ENCODE measurements around the gene ANKRD39. TPM values are rescaled to one million over a fixed set of nuclear protein-coding genes. Genes with fewer than 3 reads are reported as not detected.

ANKRD39 gene
- total and polyA plus RNA-seq, 12 donors = 9.2 to 49.5 (median 22.5) TPM

- peaks cover 16 to 22% of the 10 kb centered on the region in 2 donors for H3K4me1 ChIP-seq (replicated peaks in 1 of 2)
- no peaks in the 10 kb centered on the region for H3K9me3 ChIP-seq (replicated peaks in 1 of 3)
- H3K4me3 ChIP-seq = no peak overlapping the region
- intact Hi-C loops (cut with DNase I) = no loop called here
- H3K27me3 ChIP-seq = no peaks in the 10 kb centered on the region
- WGBS, 4 donors = 93 to 97% (median 94%) methylated on average over 14 of the region's 14 CpGs
- DNase-seq = no peak
- TF ChIP-seq POLR2A (IDR thresholded peaks at IDR 0.05) = no peak
- no peak for TF ChIP-seq CTCF (IDR thresholded peaks at IDR 0.05)
- H3K36me3 ChIP-seq (replicated peaks in 1 of 2) = peaks cover 0 to 74% of the 10 kb centered on the region in 2 donors
- H3K27ac ChIP-seq = no peak overlapping the region
Observed at GRCh38 chr2:96828436-96828835, 29.4 kb downstream of the ANKRD39 start.

GRCh38 chr2:96826546-96827278 is 31.1 kb downstream of the ANKRD39 start:
- intact Hi-C loops (cut with DNase I) = no loop called here
- Histone ChIP-seq H3K27ac (no peak overlapping the region), H3K4me1 (replicated peaks in 1 of 2) (peaks cover 0 to 5% of the 10 kb centered on the region in 2 donors), H3K36me3 (replicated peaks in 1 of 2) (peaks cover 0 to 74% of the 10 kb centered on the region in 2 donors), H3K4me3 (no peak overlapping the region), H3K9me3 (replicated peaks in 1 of 3) (no peaks in the 10 kb centered on the region), H3K27me3 (no peaks in the 10 kb centered on the region)
- no peak for TF ChIP-seq POLR2A (IDR thresholded peaks at IDR 0.05)
- no peak for TF ChIP-seq CTCF (IDR thresholded peaks at IDR 0.05)
- no peak for DNase-seq
- WGBS, 4 donors = 85 to 94% (median 92%) methylated on average over 5 to 22 of the region's 22 CpGs

- intact Hi-C loops (cut with DNase I) = no loop called here
- Histone ChIP-seq H3K4me1 (replicated peaks in 1 of 2) (peaks cover 0 to 12% of the 10 kb centered on the region in 2 donors), H3K4me3 (no peak overlapping the region), H3K27me3 (no peaks in the 10 kb centered on the region), H3K27ac (no peak overlapping the region), H3K9me3 (replicated peaks in 1 of 3) (no peaks in the 10 kb centered on the region), H3K36me3 (replicated peaks in 1 of 2) (peaks cover 0 to 60% of the 10 kb centered on the region in 2 donors)
- DNase-seq = no peak
- TF ChIP-seq POLR2A (IDR thresholded peaks at IDR 0.05) (no peak), CTCF (IDR thresholded peaks at IDR 0.05) (no peak)
- 92 to 94% (median 93%) methylated on average over 2 to 14 of the region's 14 CpGs for WGBS, 4 donors
Observed at GRCh38 chr2:96825057-96825456, 32.8 kb downstream of the ANKRD39 start.

GRCh38 chr2:96824079-96824870 is 33.5 kb downstream of the ANKRD39 start:
- 63 to 76% (median 68%) methylated on average over 6 of the region's 6 CpGs for WGBS, 4 donors
- H3K9me3 ChIP-seq (replicated peaks in 1 of 3) = no peaks in the 10 kb centered on the region
- no peaks in the 10 kb centered on the region for H3K27me3 ChIP-seq
- intact Hi-C loops (cut with DNase I) = no loop called here
- H3K4me1 ChIP-seq (replicated peaks in 1 of 2) = peaks cover 0 to 20% of the 10 kb centered on the region in 2 donors
- no peak for TF ChIP-seq POLR2A (IDR thresholded peaks at IDR 0.05)
- no peak for TF ChIP-seq CTCF (IDR thresholded peaks at IDR 0.05)
- H3K27ac ChIP-seq = no peak overlapping the region
- DNase-seq = no peak
- H3K4me3 ChIP-seq = no peak overlapping the region
- H3K36me3 ChIP-seq (replicated peaks in 1 of 2) = peaks cover 0 to 52% of the 10 kb centered on the region in 2 donors

Data from adrenal gland (tissue), 12 donors.